ENCODE results near the gene RBMS3. TPM values are rescaled to one million over a fixed set of nuclear protein-coding genes. Genes with fewer than 3 reads are reported as not detected.

The RBMS3 gene
- total and polyA plus RNA-seq, 5 donors = 8.9 to 66.7 (median 56.5) TPM

DNA sequence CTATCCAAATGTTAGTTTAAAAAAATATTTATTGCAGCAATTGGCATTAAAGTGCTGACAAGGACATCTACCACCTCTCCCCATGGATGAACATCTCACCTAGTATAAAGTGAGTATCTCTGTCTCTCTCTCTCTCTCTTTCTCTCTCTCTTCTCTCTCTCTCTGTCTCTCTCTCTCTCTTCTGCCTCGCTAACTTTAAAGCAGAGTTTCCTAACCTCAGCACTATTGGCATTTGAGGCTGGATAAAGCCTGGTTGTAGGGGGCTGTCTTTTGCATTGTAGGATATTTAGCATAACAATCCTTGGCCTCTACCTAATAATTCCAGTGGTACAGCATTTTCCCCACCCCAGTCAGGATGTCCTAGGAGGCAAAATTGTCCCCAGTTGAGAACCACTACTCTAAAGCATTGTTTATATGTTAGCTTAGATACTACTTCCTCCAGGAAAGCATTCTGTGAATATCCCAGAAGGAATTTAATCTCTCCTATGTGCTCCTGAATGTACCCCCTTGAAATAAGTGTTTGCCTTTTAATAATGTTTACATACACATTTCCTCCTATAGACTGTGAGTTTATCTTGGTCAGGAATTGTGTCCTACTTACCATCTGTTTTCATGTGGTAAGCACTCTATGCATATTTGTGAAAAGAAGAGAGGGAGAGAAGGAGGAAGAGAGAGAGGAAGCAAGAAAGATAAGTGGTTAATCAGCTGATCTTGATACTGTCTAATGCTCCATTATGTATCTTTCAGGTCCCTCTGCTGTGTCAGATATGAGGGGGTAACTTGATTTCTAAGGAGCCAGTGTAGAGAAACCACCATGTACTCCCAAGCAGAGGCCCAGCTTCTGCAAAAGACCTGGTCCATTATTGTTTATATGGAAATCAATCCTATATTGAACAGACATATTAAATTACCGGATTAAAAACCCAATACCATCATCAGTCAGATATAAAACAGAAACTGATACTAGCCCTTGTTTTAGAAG lies 346.6 kb downstream of the RBMS3 start:
- H3K27ac ChIP-seq (ENCODE audit: low read length) = no peak overlapping the region
- intact Hi-C loops (cut with DNase I) = no loop called here
- WGBS = 79% methylated on average over 2 of the region's 2 CpGs
- DNase-seq (no peak), ATAC-seq (no peak)
- H3K27me3 ChIP-seq (ENCODE audit: control insufficient read depth, insufficient read depth) = no peaks in the 10 kb centered on the region
- peaks cover 5% of the 10 kb centered on the region for H3K4me1 ChIP-seq (ENCODE audit: control insufficient read depth, insufficient read depth, low read length)
- H3K9me3 ChIP-seq (ENCODE audit: control insufficient read depth, low read length) = no peaks in the 10 kb centered on the region
- no peak overlapping the region for H3K4me3 ChIP-seq (ENCODE audit: low read length)

DNA sequence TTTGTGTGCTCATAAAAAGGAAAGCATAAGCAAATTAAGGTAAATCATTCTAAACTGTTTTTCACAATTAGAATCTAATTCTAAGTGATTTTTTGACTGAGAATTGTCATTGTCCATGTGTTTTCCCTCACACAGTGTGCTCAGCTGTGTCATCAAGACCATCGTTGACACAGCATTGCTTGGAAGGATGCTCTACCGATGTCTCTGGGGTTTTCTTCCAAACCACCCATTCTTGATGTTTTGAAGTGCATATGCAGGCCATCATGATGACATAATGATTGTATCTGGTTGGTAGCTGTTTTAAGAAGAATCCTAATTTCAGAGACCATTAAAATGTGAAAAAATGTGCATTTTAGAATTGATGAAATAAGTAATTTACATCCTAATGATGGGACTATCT lies 347.9 kb downstream of the RBMS3 start:
- WGBS = 50% methylated on average over 2 of the region's 2 CpGs
- ATAC-seq (no peak), DNase-seq (no peak)
- intact Hi-C loops (cut with DNase I) = no loop called here
- H3K4me1 ChIP-seq (ENCODE audit: control insufficient read depth, insufficient read depth, low read length) = peaks cover 5% of the 10 kb centered on the region
- H3K27ac ChIP-seq (ENCODE audit: low read length) = no peak overlapping the region
- H3K27me3 ChIP-seq (ENCODE audit: control insufficient read depth, insufficient read depth) = no peaks in the 10 kb centered on the region
- H3K4me3 ChIP-seq (ENCODE audit: low read length) = no peak overlapping the region
- H3K9me3 ChIP-seq (ENCODE audit: control insufficient read depth, low read length) = no peaks in the 10 kb centered on the region

DNA sequence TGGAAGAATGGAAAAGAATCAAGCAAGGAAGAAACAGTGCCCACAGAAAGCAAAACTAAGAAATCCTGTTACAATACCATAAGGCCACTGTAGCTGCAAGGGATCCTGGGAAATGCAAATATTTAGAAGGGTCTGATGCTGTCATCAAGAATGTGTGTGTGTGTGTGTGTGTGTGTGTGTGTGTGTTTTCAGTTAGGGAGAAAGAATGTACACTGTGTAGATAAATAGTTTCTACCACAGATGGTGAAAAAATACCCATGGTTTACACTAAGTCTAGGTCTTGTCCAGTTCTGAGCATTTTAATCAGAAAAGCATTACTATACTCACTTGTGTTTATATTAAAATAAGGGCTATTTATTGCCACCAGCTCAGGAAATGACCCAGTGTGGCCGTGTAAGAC lies 355.0 kb downstream of the RBMS3 start:
- no peaks in the 10 kb centered on the region for H3K27me3 ChIP-seq (ENCODE audit: control insufficient read depth, insufficient read depth)
- no peak overlapping the region for H3K4me3 ChIP-seq (ENCODE audit: low read length)
- no peak for DNase-seq
- no peaks in the 10 kb centered on the region for H3K9me3 ChIP-seq (ENCODE audit: control insufficient read depth, low read length)
- WGBS = 18% methylated on average over 1 of the region's 1 CpG
- ATAC-seq = no peak
- no peak overlapping the region for H3K27ac ChIP-seq (ENCODE audit: low read length)
- H3K4me1 ChIP-seq (ENCODE audit: control insufficient read depth, insufficient read depth, low read length) = peaks cover 2% of the 10 kb centered on the region
- intact Hi-C loops (cut with DNase I) = no loop called here

DNA sequence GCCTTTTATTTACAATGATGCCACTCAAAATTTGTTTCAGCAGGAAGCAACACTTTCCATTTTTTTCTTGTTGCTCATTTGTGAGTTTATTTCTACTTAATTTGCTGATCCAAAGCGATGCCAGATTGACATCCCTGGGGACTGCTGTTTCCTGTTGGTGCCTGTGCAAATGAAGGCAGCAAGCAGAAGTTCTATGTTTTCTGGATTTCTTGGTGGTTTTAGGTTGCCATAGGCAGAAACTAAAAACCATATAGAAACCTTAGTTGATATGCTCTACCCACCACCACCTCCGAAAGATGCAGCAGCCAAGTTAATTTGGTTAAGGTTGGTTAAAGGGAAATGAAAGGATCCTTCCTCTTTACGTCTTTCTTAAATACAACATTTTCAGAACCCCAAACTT lies 356.2 kb downstream of the RBMS3 start:
- intact Hi-C loops (cut with DNase I) = no loop called here
- DNase-seq (peak; percentile 26 to 77 (median 48)), ATAC-seq (no peak)
- WGBS = 72% methylated on average over 3 of the region's 3 CpGs
- no peak overlapping the region for H3K4me3 ChIP-seq (ENCODE audit: low read length)
- H3K27me3 ChIP-seq (ENCODE audit: control insufficient read depth, insufficient read depth) = no peaks in the 10 kb centered on the region
- H3K27ac ChIP-seq (ENCODE audit: low read length) = no peak overlapping the region
- no peaks in the 10 kb centered on the region for H3K9me3 ChIP-seq (ENCODE audit: control insufficient read depth, low read length)
- no peaks in the 10 kb centered on the region for H3K4me1 ChIP-seq (ENCODE audit: control insufficient read depth, insufficient read depth, low read length)

DNA sequence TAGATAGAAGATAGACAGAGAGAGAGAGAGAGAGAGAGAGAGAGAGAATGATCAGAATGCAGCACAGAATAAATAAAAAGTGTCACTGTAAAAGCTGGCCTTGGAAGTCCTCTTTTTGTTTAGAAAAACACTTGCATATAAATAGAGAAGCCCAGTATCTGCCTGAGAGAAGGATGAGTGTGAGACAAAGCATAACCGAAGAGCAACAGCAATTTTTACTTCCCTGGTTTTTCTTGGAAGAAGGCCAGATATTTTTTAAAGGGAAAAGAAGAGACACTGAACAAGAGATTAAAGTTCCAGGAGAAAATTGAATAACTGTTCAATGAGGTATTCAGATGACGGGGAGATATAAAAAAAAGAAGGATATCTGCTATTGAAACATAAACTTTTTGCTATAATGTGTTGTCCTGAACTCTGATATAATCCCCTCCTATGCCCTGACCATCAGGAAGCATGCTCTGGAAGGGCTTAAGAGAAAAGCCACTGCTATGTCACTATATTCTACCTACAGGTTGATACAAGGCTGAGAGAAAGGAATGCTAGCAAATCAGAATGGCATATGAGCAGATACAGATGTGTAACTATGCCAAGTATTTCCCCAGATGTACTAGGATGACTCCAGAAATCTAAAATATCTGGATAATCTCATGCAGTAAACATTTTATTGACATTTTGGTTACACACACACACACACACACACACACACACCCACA lies 358.9 kb downstream of the RBMS3 start:
- no peaks in the 10 kb centered on the region for H3K4me1 ChIP-seq (ENCODE audit: control insufficient read depth, insufficient read depth, low read length)
- 42% methylated on average over 2 of the region's 2 CpGs for WGBS
- no peaks in the 10 kb centered on the region for H3K27me3 ChIP-seq (ENCODE audit: control insufficient read depth, insufficient read depth)
- no peak overlapping the region for H3K4me3 ChIP-seq (ENCODE audit: low read length)
- ATAC-seq = no peak
- no peak for DNase-seq
- no peaks in the 10 kb centered on the region for H3K9me3 ChIP-seq (ENCODE audit: control insufficient read depth, low read length)
- no peak overlapping the region for H3K27ac ChIP-seq (ENCODE audit: low read length)
- intact Hi-C loops (cut with DNase I) = no loop called here

DNA sequence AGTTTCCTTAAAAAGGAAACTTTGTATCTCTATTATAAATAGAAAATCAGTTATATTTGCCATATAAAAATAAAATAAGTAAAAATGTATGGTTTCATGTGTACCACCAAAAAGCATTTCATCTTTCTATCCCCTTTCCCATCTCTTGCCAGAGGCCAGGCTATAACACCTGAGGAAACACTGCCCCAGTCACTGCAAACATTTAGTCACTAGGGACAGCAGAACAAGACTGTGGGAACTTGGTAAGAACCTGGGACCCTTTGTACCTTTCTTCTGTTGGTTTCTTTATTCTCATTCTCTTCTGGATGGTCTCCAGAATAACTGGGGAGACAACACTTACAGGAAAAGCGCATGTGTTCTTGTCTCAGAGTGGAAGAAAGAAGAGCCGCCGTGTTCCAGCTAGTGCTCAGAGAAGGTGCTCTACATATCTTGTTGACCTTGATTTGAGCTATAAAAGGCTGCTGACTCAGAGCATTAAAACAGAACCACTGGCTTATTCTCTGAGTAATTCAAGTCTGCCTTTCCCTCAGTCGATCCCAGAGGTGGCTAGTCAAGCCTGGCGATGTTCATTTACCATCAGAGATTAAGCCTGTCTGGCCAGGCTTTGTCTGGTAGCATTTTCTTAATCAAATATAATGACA lies 361.6 kb downstream of the RBMS3 start:
- Histone ChIP-seq H3K4me1 (ENCODE audit: control insufficient read depth, insufficient read depth, low read length) (no peaks in the 10 kb centered on the region), H3K9me3 (ENCODE audit: control insufficient read depth, low read length) (no peaks in the 10 kb centered on the region), H3K27ac (ENCODE audit: low read length) (peak overlapping the region; percentile 86), H3K4me3 (ENCODE audit: low read length) (no peak overlapping the region), H3K27me3 (ENCODE audit: control insufficient read depth, insufficient read depth) (no peaks in the 10 kb centered on the region)
- intact Hi-C loops (cut with DNase I) = no loop called here
- 64% methylated on average over 5 of the region's 5 CpGs for WGBS
- DNase-seq (peak in 1 of 3 donors; percentile 28), ATAC-seq (peak; percentile 82 to 94)

DNA sequence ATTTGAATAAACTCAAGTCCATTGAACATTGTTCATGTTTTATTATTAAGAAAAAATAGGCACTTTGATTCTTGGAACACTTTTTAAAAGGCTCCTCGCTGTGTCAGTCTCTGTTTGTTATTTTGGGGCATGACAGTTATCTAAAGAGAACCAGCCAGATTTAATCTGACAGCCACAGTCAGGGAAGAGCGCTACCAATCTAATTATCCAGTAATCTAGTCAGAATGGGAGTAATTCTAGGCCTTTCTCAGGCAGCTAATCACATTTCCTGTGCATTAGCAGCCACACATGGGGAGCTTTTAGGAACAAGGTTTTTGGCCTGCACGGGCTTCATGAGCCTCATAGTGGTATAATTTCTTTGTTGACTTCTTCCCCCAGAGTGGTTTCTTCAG lies 362.2 kb downstream of the RBMS3 start:
- Histone ChIP-seq H3K27me3 (ENCODE audit: control insufficient read depth, insufficient read depth) (no peaks in the 10 kb centered on the region), H3K27ac (ENCODE audit: low read length) (peak overlapping the region; percentile 86), H3K4me3 (ENCODE audit: low read length) (no peak overlapping the region), H3K9me3 (ENCODE audit: control insufficient read depth, low read length) (no peaks in the 10 kb centered on the region), H3K4me1 (ENCODE audit: control insufficient read depth, insufficient read depth, low read length) (no peaks in the 10 kb centered on the region)
- no peak for ATAC-seq
- 63% methylated on average over 3 of the region's 3 CpGs for WGBS
- intact Hi-C loops (cut with DNase I) = no loop called here
- no peak for DNase-seq

DNA sequence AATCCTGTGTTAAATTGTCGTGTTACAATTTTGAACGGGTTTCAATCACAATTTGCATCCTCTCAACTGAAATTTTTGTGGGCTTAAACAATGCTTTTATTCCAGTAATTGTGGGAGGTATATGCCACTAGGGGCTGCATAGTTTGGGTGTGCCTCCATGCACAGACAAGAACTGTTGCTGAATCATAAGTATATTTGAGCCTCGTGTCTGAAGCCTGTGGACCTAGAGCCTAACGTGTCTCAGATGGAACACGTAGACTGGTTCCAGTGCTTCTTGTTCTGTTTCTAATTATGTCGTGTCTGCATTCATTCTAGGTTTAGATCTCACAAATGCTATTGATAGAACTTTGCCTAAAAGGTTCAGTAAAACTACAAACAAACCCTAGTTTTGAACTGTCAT lies 363.4 kb downstream of the RBMS3 start:
- intact Hi-C loops (cut with DNase I) = no loop called here

DNA sequence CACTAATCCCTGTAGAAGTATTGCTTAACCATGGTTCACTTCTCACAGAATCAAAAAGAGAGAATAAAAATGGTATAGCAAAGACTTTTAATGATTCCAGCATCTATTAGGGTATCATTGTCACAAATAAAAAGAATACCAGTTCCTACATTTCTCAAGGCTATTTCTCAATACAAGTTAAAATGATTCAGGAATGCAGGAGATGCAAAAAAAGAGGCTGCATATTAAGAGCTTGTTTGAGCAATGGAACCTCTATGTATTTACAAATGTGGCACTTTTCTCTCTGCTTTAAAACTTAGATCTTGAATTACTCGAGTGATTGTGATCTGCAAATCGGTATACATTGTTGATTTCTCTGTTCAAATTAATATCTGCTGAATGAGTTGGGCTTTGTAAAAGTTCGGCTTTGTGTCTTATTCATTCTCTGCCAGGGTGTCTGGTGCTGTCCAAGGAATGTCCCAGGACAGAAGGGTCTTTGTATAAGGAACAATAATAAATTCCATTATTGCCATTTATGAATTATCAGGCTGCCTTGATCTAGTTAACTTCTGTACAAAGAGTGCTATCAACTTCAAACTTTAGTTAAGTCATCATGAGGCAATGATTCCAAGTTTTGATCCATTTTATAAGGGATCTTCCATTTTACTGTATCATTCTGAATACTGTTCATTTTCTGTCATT lies 364.2 kb downstream of the RBMS3 start:
- H3K4me1 ChIP-seq (ENCODE audit: control insufficient read depth, insufficient read depth, low read length) = no peaks in the 10 kb centered on the region
- no peak for ATAC-seq
- no peaks in the 10 kb centered on the region for H3K27me3 ChIP-seq (ENCODE audit: control insufficient read depth, insufficient read depth)
- H3K9me3 ChIP-seq (ENCODE audit: control insufficient read depth, low read length) = no peaks in the 10 kb centered on the region
- no peak overlapping the region for H3K4me3 ChIP-seq (ENCODE audit: low read length)
- DNase-seq = no peak
- H3K27ac ChIP-seq (ENCODE audit: low read length) = no peak overlapping the region
- WGBS = 69% methylated on average over 3 of the region's 3 CpGs
- intact Hi-C loops (cut with DNase I) = no loop called here

More for the DNA sequence above, 363.4 kb downstream of the RBMS3 start:
- WGBS = 67% methylated on average over 6 of the region's 6 CpGs
- Histone ChIP-seq H3K27ac (ENCODE audit: low read length) (no peak overlapping the region), H3K4me3 (ENCODE audit: low read length) (no peak overlapping the region), H3K27me3 (ENCODE audit: control insufficient read depth, insufficient read depth) (no peaks in the 10 kb centered on the region), H3K4me1 (ENCODE audit: control insufficient read depth, insufficient read depth, low read length) (no peaks in the 10 kb centered on the region), H3K9me3 (ENCODE audit: control insufficient read depth, low read length) (no peaks in the 10 kb centered on the region)
- ATAC-seq (peak in 1 of 2 donors; percentile 53), DNase-seq (peak in 1 of 3 donors; percentile 8)

DNA sequence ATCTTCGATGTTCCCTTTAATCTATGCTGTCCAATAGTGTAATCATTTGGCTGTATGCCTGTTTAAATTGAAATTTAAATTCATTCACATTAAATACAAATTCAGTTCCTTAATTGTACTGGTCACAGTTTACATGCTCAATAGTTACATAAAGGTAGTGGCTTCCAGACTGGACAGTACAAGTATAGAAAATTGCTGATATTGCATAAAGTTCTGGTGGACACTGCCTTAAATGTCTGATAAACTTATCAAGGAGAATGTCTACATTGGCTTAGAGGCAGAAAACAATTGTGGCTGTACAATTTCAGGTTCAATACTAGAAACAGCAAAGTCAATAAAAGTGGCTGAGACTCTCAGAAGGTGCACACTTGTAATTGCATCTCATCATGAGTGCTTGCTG lies 365.2 kb downstream of the RBMS3 start:
- no peaks in the 10 kb centered on the region for H3K27me3 ChIP-seq (ENCODE audit: control insufficient read depth, insufficient read depth)
- 66% methylated on average over 1 of the region's 1 CpG for WGBS
- H3K4me3 ChIP-seq (ENCODE audit: low read length) = no peak overlapping the region
- H3K4me1 ChIP-seq (ENCODE audit: control insufficient read depth, insufficient read depth, low read length) = no peaks in the 10 kb centered on the region
- no peaks in the 10 kb centered on the region for H3K9me3 ChIP-seq (ENCODE audit: control insufficient read depth, low read length)
- intact Hi-C loops (cut with DNase I) = no loop called here
- H3K27ac ChIP-seq (ENCODE audit: low read length) = no peak overlapping the region
- ATAC-seq = no peak
- DNase-seq = no peak

Data from right cardiac atrium (tissue), 5 donors.